Omental fat pad (tissue), 4 donors: Measurements from ENCODE around the gene UBE4A. TPM values are rescaled to one million over a fixed set of nuclear protein-coding genes. Genes with fewer than 3 reads are reported as not detected.

Source experiments
- ATAC-seq: fragments of 150-250 bp; one replicate; pipeline ENCODE4 v1.9.1; 2016; ENCODE audit warnings: mild to moderate bottlenecking, moderate library complexity; ENCODE audit not compliant: low FRiP score
- DNase-seq: peaks from one replicate; pipeline ENCODE4 v3.0.0-alpha.2; 2019; ENCODE audit warnings: low spot score
- CTCF ChIP-seq, 3 donors: fragments of 450-650 bp; IDR thresholded peaks; one replicate each; pipeline ENCODE4 v1.5.1; 2016 to 2017; ENCODE audit warnings: antibody characterized with exemption in 3 of 3, mild to moderate bottlenecking in 3 of 3, moderate library complexity in 2 of 3
- total RNA-seq, 4 donors: library from RNA; depleted of rRNA; stranded (reverse); fragments of >200 nt; gene quantifications; one replicate each; pipeline ENCODE4 v1.1.0, GENCODE V29; 2016

The UBE4A gene
- total RNA-seq, 4 donors from 2014 or later = 39.3 to 45.9 (median 42.3) TPM

GRCh38 chr11:118438314-118438931 is 79.0 kb downstream of the UBE4A start:
- DNase-seq (no peak), ATAC-seq (peak; percentile 31)
- no peak for TF ChIP-seq CTCF (IDR thresholded peaks at IDR 0.05)

- ATAC-seq = no peak
These were observed 80.2 kb downstream of the UBE4A start for GRCh38 chr11:118439646-118440045.

GRCh38 chr11:118441770-118442275 is 82.4 kb downstream of the UBE4A start:
- ATAC-seq (no peak), DNase-seq (no peak)
- no peak for TF ChIP-seq CTCF (IDR thresholded peaks at IDR 0.05)

More at GRCh38 chr11:118439646-118440045, 80.2 kb downstream of the UBE4A start:
- no peak for TF ChIP-seq CTCF (IDR thresholded peaks at IDR 0.05)
- DNase-seq = no peak

- no peak for TF ChIP-seq CTCF (IDR thresholded peaks at IDR 0.05)
- ATAC-seq = no peak
- no peak for DNase-seq
These were observed 82.9 kb downstream of the UBE4A start for GRCh38 chr11:118442301-118442700.

GRCh38 chr11:118442908-118443589 is 83.6 kb downstream of the UBE4A start:
- no peak for TF ChIP-seq CTCF (IDR thresholded peaks at IDR 0.05)
- no peak for ATAC-seq
- DNase-seq = no peak

- ATAC-seq = no peak
These were observed 84.3 kb downstream of the UBE4A start for GRCh38 chr11:118443590-118444218.

More at GRCh38 chr11:118443590-118444218, 84.3 kb downstream of the UBE4A start:
- no peak for DNase-seq
- no peak for TF ChIP-seq CTCF (IDR thresholded peaks at IDR 0.05)
